Suprapubic skin (tissue), 3 donors: ENCODE measurements around the gene RUNDC3A.

Experiments
- CTCF ChIP-seq, 2 donors: fragments of 200-600 bp in 1 of 2; fragments of 450-650 bp in 1 of 2; sonication (generic) in 1 of 2; IDR thresholded peaks; one replicate each; pipeline ENCODE4 v1.5.1; 2016 to 2019; ENCODE audit warnings: antibody characterized with exemption in 2 of 2, mild to moderate bottlenecking in 1 of 2, moderate library complexity in 1 of 2
- POLR2A ChIP-seq, 2 donors: fragments of 450-650 bp; IDR thresholded peaks; one replicate each; pipeline ENCODE4 v1.6.1; 2017; ENCODE audit warnings: antibody characterized with exemption in 2 of 2, mild to moderate bottlenecking in 2 of 2, moderate library complexity in 2 of 2

DNA sequence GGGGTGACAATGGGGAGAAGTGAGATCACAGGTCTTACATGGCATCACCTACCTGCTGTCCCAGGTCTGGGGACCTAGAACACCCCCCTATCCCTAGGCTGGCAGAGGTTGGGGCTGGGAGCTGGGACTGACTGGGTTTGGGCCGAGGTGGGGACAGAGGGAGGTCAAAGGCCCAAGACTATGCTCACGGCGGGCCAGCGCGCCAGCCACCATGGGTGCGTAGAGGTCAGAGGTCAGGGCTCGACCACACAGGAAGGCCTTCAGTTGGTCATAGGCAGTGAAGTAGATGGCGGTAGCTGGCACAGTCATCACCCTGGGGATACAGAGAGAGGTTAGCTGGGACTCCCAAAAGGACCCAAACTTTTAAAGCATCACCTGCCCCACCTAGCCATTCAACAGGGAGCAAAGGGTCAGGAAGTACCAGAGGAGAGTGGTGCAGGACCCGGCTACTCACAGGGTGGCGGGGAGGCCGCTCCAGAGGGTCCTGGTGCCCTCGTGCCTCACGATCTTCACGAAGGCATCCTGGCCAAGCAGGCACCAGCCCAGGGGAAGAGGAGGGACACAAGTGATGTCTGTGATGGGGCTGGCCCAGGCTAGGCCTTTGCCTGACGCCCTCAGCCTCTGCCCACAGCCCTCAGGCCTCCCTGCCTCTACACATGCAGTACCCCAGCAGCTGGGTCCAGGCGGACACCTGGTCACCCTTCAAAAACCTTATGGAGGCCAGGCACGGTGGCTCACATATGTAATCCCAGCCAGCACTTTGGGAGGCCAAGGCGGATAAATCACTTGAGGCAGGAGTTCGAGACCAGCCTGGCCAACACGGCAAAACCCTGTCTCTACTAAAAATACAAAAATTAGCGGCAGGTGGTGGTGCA lies 13.1 kb downstream of the RUNDC3A start:
- TF ChIP-seq CTCF (IDR thresholded peaks at IDR 0.05) (no peak), POLR2A (IDR thresholded peaks at IDR 0.05) (no peak)
